Neural crest cell (in vitro differentiated cells): ENCODE measurements around the gene COL18A1. TPM values are rescaled to one million over a fixed set of nuclear protein-coding genes. Genes with fewer than 3 reads are reported as not detected.

Experiments used
- DNase-seq: peaks from one replicate; pipeline ENCODE4 v3.0.0; 2021; ENCODE audit warnings: low read depth, mixed read lengths, low spot score
- H3K27ac Mint-ChIP-seq: one replicate; pipeline ENCODE4 v1.8.0; 2021; ENCODE audit warnings: mild to moderate bottlenecking, mixed read lengths; ENCODE audit not compliant: unreplicated experiment
- H3K27me3 Mint-ChIP-seq: 2 replicates; pipeline ENCODE4 v1.8.0; 2021; ENCODE audit warnings: low read depth, mild to moderate bottlenecking, mixed read lengths
- H3K36me3 Mint-ChIP-seq: 2 replicates; pipeline ENCODE4 v1.8.0; 2021; ENCODE audit warnings: low read depth, mild to moderate bottlenecking, mixed read lengths
- H3K4me1 Mint-ChIP-seq: 2 replicates; pipeline ENCODE4 v1.8.0; 2021; ENCODE audit warnings: mixed read lengths
- H3K4me3 Mint-ChIP-seq: one replicate; pipeline ENCODE4 v1.8.0; 2021; ENCODE audit warnings: mild to moderate bottlenecking, mixed read lengths
- H3K9me3 Mint-ChIP-seq: 2 replicates; pipeline ENCODE4 v1.8.0; 2021; ENCODE audit warnings: mixed read lengths
- CTCF ChIP-seq: fragments of 200-600 bp; sonication (generic); conservative IDR thresholded peaks from 2 replicates; pipeline ENCODE4 v1.5.0; 2021; ENCODE audit warnings: antibody characterized with exemption, mild to moderate bottlenecking
- total RNA-seq: library from RNA; stranded (reverse); gene quantifications from 2 replicates; pipeline ENCODE4 v1.2.1, GENCODE V29; 2021

The COL18A1 gene
- total RNA-seq, 1 donor from 2014 or later: 19.2 TPM

DNA sequence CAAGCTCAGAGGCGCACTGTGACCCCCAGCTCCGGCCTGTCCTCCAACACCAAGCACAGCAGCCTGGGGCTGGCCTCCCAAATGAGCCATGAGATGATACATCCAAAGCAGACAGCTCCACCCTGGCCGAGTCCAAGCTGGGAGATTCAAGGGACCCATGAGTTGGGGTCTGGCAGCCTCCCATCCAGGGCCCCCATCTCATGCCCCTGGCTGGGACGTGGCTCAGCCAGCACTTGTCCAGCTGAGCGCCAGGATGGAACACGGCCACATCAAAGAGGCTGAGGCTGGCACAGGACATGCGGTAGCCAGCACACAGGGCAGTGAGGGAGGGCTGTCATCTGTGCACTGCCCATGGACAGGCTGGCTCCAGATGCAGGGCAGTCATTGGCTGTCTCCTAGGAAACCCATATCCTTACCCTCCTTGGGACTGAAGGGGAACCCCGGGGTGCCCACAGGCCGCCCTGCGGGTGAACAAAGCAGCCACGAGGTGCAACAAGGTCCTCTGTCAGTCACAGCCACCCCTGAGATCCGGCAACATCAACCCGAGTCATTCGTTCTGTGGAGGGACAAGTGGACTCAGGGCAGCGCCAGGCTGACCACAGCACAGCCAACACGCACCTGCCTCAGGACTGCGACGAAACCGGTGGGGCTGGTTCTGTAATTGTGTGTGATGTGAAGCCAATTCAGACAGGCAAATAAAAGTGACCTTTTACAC is 108.2 kb downstream of the COL18A1 start:
- TF ChIP-seq CTCF: no peak
- no peak overlapping the region for H3K4me3 Mint-ChIP-seq
- H3K27ac Mint-ChIP-seq: no peak overlapping the region
- peaks cover 5% of the 10 kb centered on the region for H3K36me3 Mint-ChIP-seq
- no peaks in the 10 kb centered on the region for H3K9me3 Mint-ChIP-seq
- no peak for DNase-seq
- H3K4me1 Mint-ChIP-seq: peaks cover 5% of the 10 kb centered on the region
- H3K27me3 Mint-ChIP-seq: no peaks in the 10 kb centered on the region

DNA sequence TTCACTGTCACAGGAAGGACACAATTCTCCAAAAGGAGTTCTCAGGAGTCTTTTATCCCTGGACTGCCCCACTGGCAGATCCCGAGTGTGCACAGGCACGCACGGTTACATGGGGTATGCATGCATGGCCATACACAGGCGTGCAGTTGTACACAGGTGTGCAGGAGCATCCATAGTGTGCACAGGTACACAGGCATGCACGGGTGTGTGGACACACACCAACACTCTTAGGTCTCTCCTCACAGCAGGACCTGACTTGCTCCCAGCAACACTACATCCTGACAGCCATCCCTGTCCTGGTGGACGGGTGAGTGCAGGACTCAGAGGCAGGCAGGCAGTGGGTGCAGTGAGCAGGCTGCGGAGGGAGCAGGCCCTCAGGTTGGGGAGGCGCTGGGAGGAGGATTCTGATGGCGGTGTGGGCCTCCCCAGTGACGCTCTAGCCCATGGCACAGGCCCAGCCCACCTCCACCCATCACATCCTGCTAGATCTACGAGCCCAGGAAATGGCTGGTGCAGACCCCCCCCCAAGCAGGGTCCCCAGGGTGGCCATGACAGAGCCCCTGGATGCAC is 108.9 kb downstream of the COL18A1 start:
- DNase-seq: no peak
- no peak overlapping the region for H3K27ac Mint-ChIP-seq
- H3K4me1 Mint-ChIP-seq: peaks cover under 1% of the 10 kb centered on the region
- peaks cover 4% of the 10 kb centered on the region for H3K9me3 Mint-ChIP-seq
- peaks cover 11% of the 10 kb centered on the region for H3K36me3 Mint-ChIP-seq
- TF ChIP-seq CTCF: no peak
- no peak overlapping the region for H3K4me3 Mint-ChIP-seq
- no peaks in the 10 kb centered on the region for H3K27me3 Mint-ChIP-seq

DNA sequence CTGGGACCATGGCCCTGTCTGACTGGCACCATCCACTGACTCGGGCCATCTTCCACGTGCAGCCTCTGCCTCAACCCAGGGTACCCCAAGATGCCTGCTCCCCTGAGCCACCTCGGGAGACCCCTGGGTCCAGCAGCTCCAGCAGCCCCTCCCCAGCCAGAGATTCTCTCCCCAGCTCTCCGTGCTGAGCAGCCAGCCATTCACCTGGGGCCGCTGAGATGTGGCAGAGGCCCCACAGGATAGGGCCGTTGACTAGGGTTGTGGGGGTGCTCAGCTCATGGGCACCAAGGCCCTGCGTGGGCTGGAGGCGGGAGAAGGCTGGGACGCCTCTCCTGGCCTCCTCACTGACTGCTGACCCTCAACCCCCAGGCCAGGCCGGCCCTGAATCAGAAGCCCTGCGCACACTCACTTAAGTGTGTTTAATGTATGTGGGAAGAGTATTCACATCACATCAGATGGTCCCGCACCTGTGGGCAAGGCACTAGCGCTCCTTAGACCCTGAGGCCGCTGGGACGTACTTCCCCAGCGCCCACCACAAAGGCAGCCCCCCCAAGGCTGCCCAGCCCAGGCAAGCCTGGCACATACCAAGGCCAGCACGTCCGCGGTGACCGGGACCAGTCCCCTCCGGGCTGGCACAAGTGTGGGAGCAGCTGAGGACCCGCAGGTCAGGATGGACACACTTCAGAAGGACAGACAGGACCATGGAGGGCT is 109.5 kb downstream of the COL18A1 start:
- H3K4me3 Mint-ChIP-seq: no peak overlapping the region
- TF ChIP-seq CTCF: no peak
- no peaks in the 10 kb centered on the region for H3K27me3 Mint-ChIP-seq
- H3K36me3 Mint-ChIP-seq: peaks cover 18% of the 10 kb centered on the region
- no peaks in the 10 kb centered on the region for H3K4me1 Mint-ChIP-seq
- H3K9me3 Mint-ChIP-seq: peaks cover 8% of the 10 kb centered on the region
- no peak overlapping the region for H3K27ac Mint-ChIP-seq
- no peak for DNase-seq

- Mint-ChIP-seq H3K27ac (no peak overlapping the region), H3K4me3 (no peak overlapping the region), H3K9me3 (peaks cover 16% of the 10 kb centered on the region), H3K4me1 (no peaks in the 10 kb centered on the region), H3K27me3 (no peaks in the 10 kb centered on the region), H3K36me3 (peaks cover 28% of the 10 kb centered on the region)
- no peak for TF ChIP-seq CTCF
- DNase-seq: no peak
Measured at GRCh38 chr21:45515241-45516061, 110.5 kb downstream of the COL18A1 start.

- Mint-ChIP-seq H3K9me3 (peaks cover 19% of the 10 kb centered on the region), H3K36me3 (peaks cover 35% of the 10 kb centered on the region), H3K27ac (no peak overlapping the region), H3K4me1 (no peaks in the 10 kb centered on the region), H3K4me3 (no peak overlapping the region), H3K27me3 (no peaks in the 10 kb centered on the region)
- no peak for TF ChIP-seq CTCF
- no peak for DNase-seq
Measured at GRCh38 chr21:45516071-45516670, 111.2 kb downstream of the COL18A1 start.
